CD4-positive, CD25-positive, alpha-beta regulatory T cell (primary cell): ENCODE results near the gene ZNF469. TPM values are rescaled to one million over a fixed set of nuclear protein-coding genes. Genes with fewer than 3 reads are reported as not detected.

Experiments used
- ATAC-seq, 2 donors: fragments of 150-1000 bp; cut with Tn5 transposase; one replicate each; pipeline ENCODE4 v1.10.0; 2021; ENCODE audit warnings: low read depth in 2 of 2, moderate number of reproducible peaks in 2 of 2, moderate library complexity in 1 of 2
- DNase-seq, 3 donors: peaks; one replicate each; pipeline versions ENCODE4 v3.0.0 to v3.0.0-alpha.2; 2012 to 2022; ENCODE audit warnings: mixed read lengths in 1 of 3
- H3K27ac ChIP-seq: one replicate; pipeline ENCODE4 v1.7.0; 2013; ENCODE audit warnings: mild to moderate bottlenecking, low read length; ENCODE audit not compliant: insufficient read depth, poor library complexity, severe bottlenecking
- H3K27me3 ChIP-seq: one replicate; pipeline ENCODE4 v1.7.0; 2013; ENCODE audit warnings: low read length; ENCODE audit not compliant: control insufficient read depth, insufficient read depth
- H3K36me3 ChIP-seq: one replicate; pipeline ENCODE4 v1.7.0; 2013; ENCODE audit warnings: mild to moderate bottlenecking, low read length, moderate library complexity; ENCODE audit not compliant: control insufficient read depth, insufficient read depth
- H3K4me1 ChIP-seq: 2 replicates; pipeline ENCODE4 v1.7.0; 2013; ENCODE audit warnings: mild to moderate bottlenecking, low read length; ENCODE audit not compliant: insufficient read depth, control insufficient read depth, poor library complexity, severe bottlenecking
- H3K4me3 ChIP-seq: one replicate; pipeline ENCODE4 v1.7.0; 2013; ENCODE audit warnings: low read depth, mild to moderate bottlenecking, low read length, moderate library complexity
- H3K9me3 ChIP-seq, 2 experiments: 1 replicate in 1 of 2; 2 replicates in 1 of 2; pipeline ENCODE4 v1.7.0; 2013; ENCODE audit warnings: low read length in 2 of 2, mild to moderate bottlenecking in 1 of 2, moderate library complexity in 1 of 2; ENCODE audit not compliant: control insufficient read depth in 2 of 2
- H3K27ac Mint-ChIP-seq, 3 donors: one replicate each; pipeline ENCODE4 v1.8.0; 2020 to 2022; ENCODE audit warnings: mild to moderate bottlenecking in 3 of 3, mixed read lengths in 3 of 3, moderate library complexity in 2 of 3
- H3K27me3 Mint-ChIP-seq: one replicate; pipeline ENCODE4 v1.8.0; 2022; ENCODE audit warnings: mild to moderate bottlenecking, mixed read lengths
- H3K36me3 Mint-ChIP-seq: one replicate; pipeline ENCODE4 v1.8.0; 2020; ENCODE audit warnings: mixed read lengths
- H3K4me1 Mint-ChIP-seq, 4 donors: one replicate each; pipeline ENCODE4 v1.8.0; 2020 to 2022; ENCODE audit warnings: mixed read lengths in 4 of 4, mild to moderate bottlenecking in 1 of 4
- H3K4me3 Mint-ChIP-seq, 4 donors: one replicate each; pipeline ENCODE4 v1.8.0; 2020 to 2022; ENCODE audit warnings: mild to moderate bottlenecking in 4 of 4, mixed read lengths in 4 of 4, moderate library complexity in 3 of 4
- H3K9me3 Mint-ChIP-seq, 7 donors: one replicate each; pipeline ENCODE4 v1.8.0; 2020 to 2022; ENCODE audit warnings: mixed read lengths in 7 of 7, mild to moderate bottlenecking in 3 of 7, moderate library complexity in 2 of 7
- polyA plus RNA-seq, 4 donors: library from polyadenylated mRNA; unstranded; fragments of 300-500 nt; fragmentation: Illumina TruSeq; gene quantifications; one replicate each; pipeline ENCODE4 v1.2.3, GENCODE V29; 2021
- total RNA-seq: library from RNA; stranded (reverse); gene quantifications from one replicate; pipeline ENCODE4 v1.2.3, GENCODE V29; 2022

The ZNF469 gene
- total and polyA plus RNA-seq, 5 donors from 2014 or later = 0.01 to 0.32 (median 0.02) TPM; not detected in 2

- Mint-ChIP-seq H3K4me3 (peak overlapping the region in 1 of 4 donors; percentile 29), H3K27me3 (peaks cover 34% of the 10 kb centered on the region), H3K4me1 (peaks cover 0 to 7% (median 0%) of the 10 kb centered on the region in 4 donors), H3K9me3 (no peaks in the 10 kb centered on the region), H3K36me3 (no peaks in the 10 kb centered on the region), H3K27ac (no peak overlapping the region)
- Histone ChIP-seq H3K27me3 (peaks cover 11% of the 10 kb centered on the region), H3K4me1 (peaks cover 4% of the 10 kb centered on the region), H3K4me3 (no peak overlapping the region), H3K9me3 (peaks cover 0 to 3% of the 10 kb centered on the region in 2 experiments), H3K36me3 (no peaks in the 10 kb centered on the region), H3K27ac (no peak overlapping the region)
- DNase-seq (no peak), ATAC-seq (no peak)
Observed at GRCh38 chr16:88384222-88385111, 1.7 kb downstream of the ZNF469 start.

- DNase-seq = no peak
- H3K9me3 ChIP-seq = peaks cover 0 to 3% of the 10 kb centered on the region in 2 experiments
- no peak overlapping the region for H3K27ac ChIP-seq
- Mint-ChIP-seq H3K9me3 (peaks cover 0 to 1% (median 0%) of the 10 kb centered on the region in 7 donors), H3K27me3 (peaks cover 34% of the 10 kb centered on the region), H3K36me3 (no peaks in the 10 kb centered on the region), H3K4me3 (no peak overlapping the region), H3K27ac (no peak overlapping the region), H3K4me1 (peaks cover 0 to 7% (median 0%) of the 10 kb centered on the region in 4 donors)
- H3K27me3 ChIP-seq = peaks cover 11% of the 10 kb centered on the region
- no peak for ATAC-seq
- no peaks in the 10 kb centered on the region for H3K36me3 ChIP-seq
- H3K4me3 ChIP-seq = no peak overlapping the region
- peaks cover 4% of the 10 kb centered on the region for H3K4me1 ChIP-seq
Observed at GRCh38 chr16:88385112-88385594, 2.4 kb downstream of the ZNF469 start.

GRCh38 chr16:88385831-88386815 is 3.4 kb downstream of the ZNF469 start:
- Mint-ChIP-seq H3K27ac (no peak overlapping the region), H3K4me1 (peaks cover 0 to 7% (median 0%) of the 10 kb centered on the region in 4 donors), H3K9me3 (peaks cover 0 to 1% (median 0%) of the 10 kb centered on the region in 7 donors), H3K4me3 (no peak overlapping the region), H3K27me3 (peaks cover 34% of the 10 kb centered on the region), H3K36me3 (no peaks in the 10 kb centered on the region)
- ATAC-seq (no peak), DNase-seq (no peak)
- H3K27ac ChIP-seq = no peak overlapping the region
- peaks cover 4% of the 10 kb centered on the region for H3K4me1 ChIP-seq
- H3K4me3 ChIP-seq = no peak overlapping the region
- no peaks in the 10 kb centered on the region for H3K9me3 ChIP-seq
- no peaks in the 10 kb centered on the region for H3K36me3 ChIP-seq
- H3K27me3 ChIP-seq = peaks cover 11% of the 10 kb centered on the region

GRCh38 chr16:88387180-88387765 is 4.5 kb downstream of the ZNF469 start:
- Histone ChIP-seq H3K4me1 (peaks cover 4% of the 10 kb centered on the region), H3K27ac (no peak overlapping the region), H3K9me3 (no peaks in the 10 kb centered on the region), H3K27me3 (peaks cover 10% of the 10 kb centered on the region), H3K4me3 (no peak overlapping the region), H3K36me3 (no peaks in the 10 kb centered on the region)
- peaks cover 0 to 1% (median 0%) of the 10 kb centered on the region in 7 donors for H3K9me3 Mint-ChIP-seq
- H3K4me1 Mint-ChIP-seq = peaks cover 0 to 7% (median 0%) of the 10 kb centered on the region in 4 donors
- H3K27ac Mint-ChIP-seq = no peak overlapping the region
- DNase-seq (no peak), ATAC-seq (no peak)
- no peak overlapping the region for H3K4me3 Mint-ChIP-seq
- H3K27me3 Mint-ChIP-seq = peaks cover 32% of the 10 kb centered on the region
- no peaks in the 10 kb centered on the region for H3K36me3 Mint-ChIP-seq

- H3K4me3 Mint-ChIP-seq = no peak overlapping the region
Observed at GRCh38 chr16:88387941-88388627, 5.3 kb downstream of the ZNF469 start.

GRCh38 chr16:88389191-88389590 is 6.4 kb downstream of the ZNF469 start:
- Histone ChIP-seq H3K36me3 (no peaks in the 10 kb centered on the region), H3K4me3 (no peak overlapping the region), H3K9me3 (no peaks in the 10 kb centered on the region), H3K27me3 (peaks cover 4% of the 10 kb centered on the region), H3K4me1 (no peaks in the 10 kb centered on the region), H3K27ac (no peak overlapping the region)
- no peak overlapping the region for H3K4me3 Mint-ChIP-seq
- H3K4me1 Mint-ChIP-seq = peaks cover 0 to 1% (median 0%) of the 10 kb centered on the region in 4 donors
- peaks cover 0 to 1% (median 0%) of the 10 kb centered on the region in 7 donors for H3K9me3 Mint-ChIP-seq
- H3K27ac Mint-ChIP-seq = no peak overlapping the region
- ATAC-seq (no peak), DNase-seq (no peak)
- peaks cover 23% of the 10 kb centered on the region for H3K27me3 Mint-ChIP-seq
- H3K36me3 Mint-ChIP-seq = no peaks in the 10 kb centered on the region

More at GRCh38 chr16:88387941-88388627, 5.3 kb downstream of the ZNF469 start:
- Histone ChIP-seq H3K9me3 (no peaks in the 10 kb centered on the region), H3K27me3 (peaks cover 7% of the 10 kb centered on the region), H3K4me1 (peaks cover 4% of the 10 kb centered on the region), H3K27ac (no peak overlapping the region), H3K36me3 (no peaks in the 10 kb centered on the region), H3K4me3 (no peak overlapping the region)
- H3K27ac Mint-ChIP-seq = no peak overlapping the region
- H3K4me1 Mint-ChIP-seq = peaks cover 0 to 4% (median 0%) of the 10 kb centered on the region in 4 donors
- H3K27me3 Mint-ChIP-seq = peaks cover 27% of the 10 kb centered on the region
- ATAC-seq (no peak), DNase-seq (no peak)
- H3K36me3 Mint-ChIP-seq = no peaks in the 10 kb centered on the region
- peaks cover 0 to 1% (median 0%) of the 10 kb centered on the region in 7 donors for H3K9me3 Mint-ChIP-seq
